HUES64 (cell line): Measurements from ENCODE around the gene TNRC6A.

ENCODE experiments used
- H3K27ac ChIP-seq: 2 replicates; pipeline ENCODE4 v1.7.0; 2013; ENCODE audit warnings: low read depth, low read length, inconsistent platforms
- H3K27me3 ChIP-seq: 2 replicates; pipeline ENCODE4 v1.6.1; 2013; ENCODE audit warnings: mild to moderate bottlenecking, low read length; ENCODE audit not compliant: insufficient read depth
- H3K36me3 ChIP-seq: 2 replicates; pipeline ENCODE4 v1.6.1; 2013; ENCODE audit warnings: mild to moderate bottlenecking, low read length; ENCODE audit not compliant: insufficient read depth
- H3K4me1 ChIP-seq: 2 replicates; pipeline ENCODE4 v1.6.1; 2013; ENCODE audit warnings: mild to moderate bottlenecking, low read length, moderate library complexity; ENCODE audit not compliant: insufficient read depth
- H3K4me3 ChIP-seq: 2 replicates; pipeline ENCODE4 v1.5.1; 2013; ENCODE audit warnings: mild to moderate bottlenecking, low read length, moderate library complexity
- H3K9ac ChIP-seq: 2 replicates; pipeline ENCODE4 v1.6.1; 2013; ENCODE audit warnings: mild to moderate bottlenecking, low read depth, low read length
- H3K9me3 ChIP-seq: 2 replicates; pipeline ENCODE4 v1.6.1; 2013; ENCODE audit warnings: low read depth, low read length; ENCODE audit not compliant: insufficient read depth
- WGBS: fragments of 150-250, 120-280 bp; methylation state at CpG from one replicate; pipeline ENCODE4 v1.1.7; 2013; ENCODE audit warnings: missing lambda C conversion rate; 5-methylcytosine and 5-hydroxymethylcytosine counted together

The TNRC6A gene

GRCh38 chr16:24761526-24761925, 32.1 kb downstream of the TNRC6A start:
- 94% methylated on average over 6 of the region's 6 CpGs for WGBS
- Histone ChIP-seq H3K4me3 (no peak overlapping the region), H3K27ac (no peak overlapping the region), H3K9me3 (no peaks in the 10 kb centered on the region), H3K36me3 (peaks cover 85% of the 10 kb centered on the region), H3K27me3 (no peaks in the 10 kb centered on the region), H3K9ac (no peak overlapping the region), H3K4me1 (no peaks in the 10 kb centered on the region)

DNA sequence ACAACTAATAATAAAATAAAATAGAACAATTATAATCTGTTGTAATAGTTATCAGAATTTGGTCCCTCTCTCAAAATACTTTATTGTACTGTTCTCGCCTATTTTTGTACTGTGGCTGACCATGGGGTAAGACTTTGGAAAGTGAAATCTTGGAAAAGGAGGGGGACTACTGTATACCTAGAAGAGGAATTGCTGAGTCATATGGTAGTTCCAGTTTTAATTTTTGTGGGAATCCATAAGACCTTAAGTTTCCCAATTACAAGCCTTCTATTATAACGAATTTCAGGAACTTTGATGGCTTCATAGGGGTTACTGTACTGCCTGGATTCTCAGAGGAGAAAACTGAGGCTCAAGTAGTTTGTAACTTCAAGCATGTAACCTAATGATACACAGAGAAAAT, 35.5 kb downstream of the TNRC6A start:
- peaks cover 15% of the 10 kb centered on the region for H3K4me1 ChIP-seq
- 94% methylated on average over 2 of the region's 2 CpGs for WGBS
- H3K9me3 ChIP-seq = no peaks in the 10 kb centered on the region
- no peak overlapping the region for H3K9ac ChIP-seq
- no peaks in the 10 kb centered on the region for H3K27me3 ChIP-seq
- H3K27ac ChIP-seq = no peak overlapping the region
- H3K4me3 ChIP-seq = no peak overlapping the region
- H3K36me3 ChIP-seq = peaks cover 75% of the 10 kb centered on the region

DNA sequence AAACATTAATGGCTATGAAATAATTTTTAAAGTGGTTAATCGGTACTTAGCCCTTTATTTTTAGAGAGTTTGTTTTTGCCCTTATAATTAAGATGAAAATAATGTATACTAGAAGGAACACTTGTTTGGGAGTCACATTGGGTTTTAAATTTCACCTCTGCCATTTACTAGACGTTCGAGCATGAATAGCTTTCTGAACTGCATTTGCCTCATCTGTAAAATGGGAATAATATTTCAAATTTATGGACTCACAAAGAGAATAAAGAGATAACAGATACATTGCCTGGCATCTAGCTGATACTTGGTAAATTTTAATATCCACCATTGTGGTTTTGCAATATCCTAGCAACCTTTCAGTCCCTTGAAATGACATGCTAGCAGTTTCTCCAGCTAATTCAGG, 36.6 kb downstream of the TNRC6A start:
- H3K9me3 ChIP-seq = no peaks in the 10 kb centered on the region
- H3K36me3 ChIP-seq = peaks cover 70% of the 10 kb centered on the region
- no peak overlapping the region for H3K27ac ChIP-seq
- H3K9ac ChIP-seq = no peak overlapping the region
- H3K4me1 ChIP-seq = peaks cover 18% of the 10 kb centered on the region
- H3K4me3 ChIP-seq = no peak overlapping the region
- WGBS = 98% methylated on average over 3 of the region's 3 CpGs
- H3K27me3 ChIP-seq = no peaks in the 10 kb centered on the region

- Histone ChIP-seq H3K9me3 (no peaks in the 10 kb centered on the region), H3K36me3 (peaks cover 72% of the 10 kb centered on the region), H3K27me3 (no peaks in the 10 kb centered on the region), H3K4me3 (no peak overlapping the region), H3K27ac (peak overlapping the region; percentile 19), H3K4me1 (peaks cover 18% of the 10 kb centered on the region), H3K9ac (no peak overlapping the region)
- 89% methylated on average over 5 of the region's 5 CpGs for WGBS
Observed at GRCh38 chr16:24769806-24770205, 40.4 kb downstream of the TNRC6A start.

DNA sequence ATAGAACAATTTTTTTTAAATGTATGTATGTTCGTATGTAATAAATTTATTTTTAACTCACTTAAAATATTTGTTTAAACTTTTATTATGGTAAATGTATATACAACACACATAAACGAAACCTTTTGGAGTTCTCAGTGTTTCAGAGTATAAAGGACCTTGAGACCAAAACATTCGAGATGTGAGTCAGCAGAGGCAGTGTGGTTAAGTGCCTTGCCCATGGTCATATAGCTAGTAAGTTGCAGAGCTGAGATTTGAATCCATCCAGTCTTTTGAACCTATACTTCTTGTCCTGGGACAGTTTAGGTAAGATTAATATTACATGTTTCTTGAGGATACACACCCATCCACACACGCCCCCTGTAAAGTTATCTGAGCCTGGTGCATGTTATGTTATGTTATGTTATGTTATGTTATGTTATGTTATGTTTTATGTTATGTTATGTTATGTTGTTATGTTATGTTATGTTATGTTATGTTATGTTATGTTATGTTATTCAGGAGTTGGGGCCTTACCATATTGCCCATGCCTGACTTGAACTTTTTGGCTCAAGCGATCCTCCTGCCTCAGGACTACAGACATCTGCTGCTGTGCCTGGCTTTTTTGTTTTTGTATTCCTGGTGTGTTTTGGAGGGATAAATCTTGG, 41.8 kb downstream of the TNRC6A start:
- H3K4me3 ChIP-seq = no peak overlapping the region
- no peak overlapping the region for H3K27ac ChIP-seq
- peaks cover 18% of the 10 kb centered on the region for H3K4me1 ChIP-seq
- no peak overlapping the region for H3K9ac ChIP-seq
- H3K27me3 ChIP-seq = no peaks in the 10 kb centered on the region
- H3K36me3 ChIP-seq = peaks cover 72% of the 10 kb centered on the region
- 95% methylated on average over 4 of the region's 5 CpGs for WGBS
- H3K9me3 ChIP-seq = no peaks in the 10 kb centered on the region

DNA sequence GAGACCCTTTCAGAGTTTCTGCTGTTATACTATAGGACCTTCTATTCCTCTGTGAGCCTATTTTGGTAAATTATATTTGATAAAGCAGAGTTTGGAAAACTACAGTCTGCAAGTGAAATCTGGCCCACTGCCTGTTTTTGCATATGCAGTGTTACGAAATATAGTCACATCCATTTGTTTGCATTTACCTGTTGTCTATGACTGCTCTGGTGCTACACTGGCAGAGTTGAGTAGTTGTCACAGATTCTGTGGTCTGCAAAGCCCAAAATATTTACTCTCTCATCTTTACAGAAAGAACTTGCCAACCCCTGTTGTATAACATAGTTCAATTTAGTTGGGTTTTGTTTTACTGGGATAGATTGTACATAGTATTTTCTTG, 42.3 kb downstream of the TNRC6A start:
- no peaks in the 10 kb centered on the region for H3K27me3 ChIP-seq
- H3K9me3 ChIP-seq = no peaks in the 10 kb centered on the region
- no peak overlapping the region for H3K4me3 ChIP-seq
- WGBS = 100% methylated on average over 1 of the region's 1 CpG
- H3K9ac ChIP-seq = no peak overlapping the region
- H3K4me1 ChIP-seq = peaks cover 18% of the 10 kb centered on the region
- no peak overlapping the region for H3K27ac ChIP-seq
- peaks cover 74% of the 10 kb centered on the region for H3K36me3 ChIP-seq

GRCh38 chr16:24773771-24774427, 44.4 kb downstream of the TNRC6A start:
- H3K27me3 ChIP-seq = no peaks in the 10 kb centered on the region
- H3K9ac ChIP-seq = no peak overlapping the region
- WGBS = 88% methylated on average over 1 of the region's 4 CpGs
- peaks cover 89% of the 10 kb centered on the region for H3K36me3 ChIP-seq
- H3K27ac ChIP-seq = no peak overlapping the region
- peaks cover 12% of the 10 kb centered on the region for H3K4me1 ChIP-seq
- no peak overlapping the region for H3K4me3 ChIP-seq
- H3K9me3 ChIP-seq = no peaks in the 10 kb centered on the region

- H3K36me3 ChIP-seq = peaks cover 95% of the 10 kb centered on the region
- WGBS = 100% methylated on average over 1 of the region's 1 CpG
- no peaks in the 10 kb centered on the region for H3K27me3 ChIP-seq
- no peaks in the 10 kb centered on the region for H3K9me3 ChIP-seq
- H3K4me1 ChIP-seq = peaks cover 7% of the 10 kb centered on the region
- H3K9ac ChIP-seq = no peak overlapping the region
- H3K4me3 ChIP-seq = no peak overlapping the region
- no peak overlapping the region for H3K27ac ChIP-seq
Observed at GRCh38 chr16:24774510-24774909, 45.1 kb downstream of the TNRC6A start.

GRCh38 chr16:24775455-24775854, 46.0 kb downstream of the TNRC6A start:
- Histone ChIP-seq H3K27ac (no peak overlapping the region), H3K4me3 (no peak overlapping the region), H3K4me1 (no peaks in the 10 kb centered on the region), H3K27me3 (no peaks in the 10 kb centered on the region), H3K9ac (no peak overlapping the region), H3K36me3 (peaks cover 99% of the 10 kb centered on the region), H3K9me3 (no peaks in the 10 kb centered on the region)

DNA sequence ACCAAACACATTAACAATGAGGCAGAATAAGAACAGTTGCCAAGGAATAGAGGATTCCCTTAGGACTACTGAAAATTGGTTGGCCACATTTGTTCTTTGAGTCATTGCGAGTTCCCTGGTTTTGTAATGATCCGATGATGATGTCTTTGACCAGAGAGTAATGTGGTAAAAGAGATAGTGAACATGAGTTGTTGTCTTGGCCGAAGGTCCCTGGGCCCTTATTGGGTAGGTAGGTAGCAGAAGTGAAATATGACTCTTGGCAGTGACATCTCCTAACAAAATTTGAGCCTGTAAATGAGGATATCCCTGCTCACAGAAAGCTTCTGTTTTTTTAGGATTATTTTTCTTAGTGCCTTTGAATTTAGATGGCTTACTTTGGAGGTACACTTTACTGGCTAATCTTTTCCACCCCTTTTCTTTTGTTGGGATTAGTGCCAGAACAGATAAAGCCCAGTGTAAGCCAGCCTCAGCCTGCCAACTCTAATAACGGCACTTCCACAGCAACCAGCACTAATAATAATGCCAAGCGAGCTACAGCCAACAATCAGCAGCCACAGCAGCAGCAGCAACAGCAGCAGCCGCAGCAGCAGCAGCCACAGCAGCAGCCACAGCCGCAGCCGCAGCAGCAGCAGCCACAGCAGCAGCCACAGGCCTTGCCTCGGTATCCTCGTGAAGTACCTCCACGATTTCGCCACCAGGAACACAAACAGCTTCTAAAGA, 47.2 kb downstream of the TNRC6A start:
- Histone ChIP-seq H3K9me3 (no peaks in the 10 kb centered on the region), H3K36me3 (peaks cover 100% of the 10 kb centered on the region), H3K4me3 (no peak overlapping the region), H3K9ac (no peak overlapping the region), H3K27ac (no peak overlapping the region), H3K4me1 (no peaks in the 10 kb centered on the region), H3K27me3 (no peaks in the 10 kb centered on the region)
- 95% methylated on average over 12 of the region's 12 CpGs for WGBS

DNA sequence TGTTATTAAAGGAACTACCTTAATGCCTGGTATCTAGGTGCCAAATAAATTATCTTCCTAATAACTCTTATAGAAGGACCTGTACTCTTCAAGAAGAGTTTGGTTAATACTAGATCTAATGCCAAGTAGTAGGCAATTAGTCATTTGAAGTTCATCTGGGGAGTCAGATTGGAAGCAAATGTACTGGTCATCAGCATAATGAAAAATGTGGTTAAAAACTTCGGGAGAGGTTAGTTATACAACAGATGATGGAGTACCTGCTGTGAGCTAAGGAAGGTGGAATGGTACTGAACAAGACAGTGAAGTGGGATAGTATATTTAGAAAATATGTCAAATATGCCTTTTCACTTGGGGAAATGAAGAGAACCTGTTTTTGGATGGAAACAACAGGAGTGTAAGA, 49.2 kb downstream of the TNRC6A start:
- no peak overlapping the region for H3K4me3 ChIP-seq
- no peak overlapping the region for H3K9ac ChIP-seq
- H3K27ac ChIP-seq = no peak overlapping the region
- peaks cover 98% of the 10 kb centered on the region for H3K36me3 ChIP-seq
- no peaks in the 10 kb centered on the region for H3K27me3 ChIP-seq
- no peaks in the 10 kb centered on the region for H3K9me3 ChIP-seq
- H3K4me1 ChIP-seq = no peaks in the 10 kb centered on the region
- 91% methylated on average over 1 of the region's 1 CpG for WGBS
